Measurements from ENCODE around the gene PLPPR3. TPM values are rescaled to one million over a fixed set of nuclear protein-coding genes. Genes with fewer than 3 reads are reported as not detected.

The PLPPR3 gene
- polyA plus RNA-seq, 1 of the 3 experiments (the other 2 are of a cell fraction), result 1.6 TPM

GRCh38 chr19:852136-853013 is 30.6 kb upstream of the PLPPR3 start, which contains the start of gene ELANE (continued):
- TF ChIP-seq REST (IDR thresholded peaks at IDR 0.05; ENCODE audit: low read depth, low read length) (no peak), MXI1 (IDR thresholded peaks at IDR 0.05; ENCODE audit: low read depth, low read length) (no peak), USF1 (IDR thresholded peaks at IDR 0.05; ENCODE audit: borderline replicate concordance, low read depth) (no peak), CTCF (IDR thresholded peaks at IDR 0.05) (no peak)

- H2AFZ ChIP-seq (ENCODE audit: low read depth), result no peak overlapping the region
- H3K4me2 ChIP-seq, result peak overlapping the region; percentile 44; the same call in 1 of the 2 replicates
- TF ChIP-seq RCOR1 (IDR thresholded peaks at IDR 0.05; ENCODE audit: low read length) (no peak), RXRA (IDR thresholded peaks at IDR 0.05; ENCODE audit: borderline replicate concordance, low read depth) (no peak), SMC3 (IDR thresholded peaks at IDR 0.05; ENCODE audit: low read depth, low read length) (no peak), USF2 (IDR thresholded peaks at IDR 0.05; ENCODE audit: borderline replicate concordance, low read depth, low read length) (no peak), YY1 (IDR thresholded peaks at IDR 0.05; ENCODE audit: low read depth) (no peak), EZH2phosphoT487 (IDR thresholded peaks at IDR 0.05; ENCODE audit: borderline replicate concordance, low read depth) (no peak), GATA2 (CRISPR knock-in tag; IDR thresholded peaks at IDR 0.05) (no peak), MAX (IDR thresholded peaks at IDR 0.05; ENCODE audit: low read depth) (no peak), ELF1 (IDR thresholded peaks at IDR 0.05) (no peak), TAF1 (IDR thresholded peaks at IDR 0.05; ENCODE audit: borderline replicate concordance, low read depth, low read length) (no peak), POLR2AphosphoS5 (IDR thresholded peaks at IDR 0.05; ENCODE audit: low read depth, low read length) (no peak), SIN3A (IDR thresholded peaks at IDR 0.05; ENCODE audit: borderline replicate concordance, low read depth, low read length) (no peak), CHD2 (IDR thresholded peaks at IDR 0.05; ENCODE audit: low read length, partially characterized antibody) (no peak), MXI1 (IDR thresholded peaks at IDR 0.05; ENCODE audit: low read depth, low read length) (no peak), FOXJ3 (CRISPR knock-in tag; IDR thresholded peaks at IDR 0.05) (no peak), NRF1 (IDR thresholded peaks at IDR 0.05; ENCODE audit: low read depth, low read length) (no peak)
- no peaks in the 10 kb centered on the region for H3K9me2 ChIP-seq
- no peaks in the 10 kb centered on the region for H3K36me3 ChIP-seq (replicated peaks in 1 of 2; ENCODE audit: control insufficient read depth in 1 of 2, insufficient read depth in 2 of 2, low read length in 1 of 2)
- ChIA-PET POLR2A (interaction anchor here (0.9 kb wide), 1 partner anchor 55 kb away, joined by 3 read pairs; no protein-coding TSS in a partner anchor), CTCF (interaction anchor here (0.9 to 1.4 kb wide), 7 partner anchors 9 to 70 kb away, joined by 3 to 7 read pairs (median 4); partner anchors contain the start of gene CFD)
- 20% methylated on average over 5 of the region's 13 CpGs for WGBS (ENCODE audit: low lambda C conversion rate)
- H3K27ac ChIP-seq (ENCODE audit: low read depth in 2 of 2, low read length in 1 of 2), result no peak overlapping the region
- DNase-seq, result no peak
- H3K9me3 ChIP-seq, result no peaks in the 10 kb centered on the region
- H3K4me3 ChIP-seq (ENCODE audit: low read depth in 2 of 2, low read length in 1 of 2), result no peak overlapping the region
- H3F3A ChIP-seq (replicated peaks; ENCODE audit: insufficient read depth), result peaks cover 13% of the 10 kb centered on the region
- H3K9ac ChIP-seq, result no peak overlapping the region
- no peaks in the 10 kb centered on the region for H3K79me2 ChIP-seq (ENCODE audit: insufficient read depth)
- H3K4me1 ChIP-seq (ENCODE audit: control insufficient read depth in 1 of 2, insufficient read depth in 2 of 2, low read depth in 1 of 2, low read length in 1 of 2), result peaks cover 0 to 8% of the 10 kb centered on the region in 2 experiments; a peak in 1 of 4 replicates
- H3K27me3 ChIP-seq (ENCODE audit: insufficient read depth), result peaks cover 71% of the 10 kb centered on the region
- no peaks in the 10 kb centered on the region for H4K20me1 ChIP-seq (ENCODE audit: insufficient read depth)
These were observed 29.2 kb upstream of the PLPPR3 start for GRCh38 chr19:850979-851335.
